Vagina (tissue), 2 donors: ENCODE measurements around the gene PTPRN.

Experiments
- CTCF ChIP-seq, 3 experiments: fragments of 450-650 bp in 2 of 3; fragments of 200-600 bp in 1 of 3; sonication (generic) in 1 of 3; IDR thresholded peaks; one replicate each; pipeline ENCODE4 v1.5.1; 2017 to 2019; ENCODE audit warnings: antibody characterized with exemption in 3 of 3, mild to moderate bottlenecking in 2 of 3, moderate library complexity in 2 of 3
- POLR2AphosphoS5 ChIP-seq, 2 donors: sonication (generic); formaldehyde crosslinking; IDR thresholded peaks; one replicate each; pipeline ENCODE4 v1.9.0; 2017; ENCODE audit warnings: antibody characterized with exemption in 2 of 2, mild to moderate bottlenecking in 2 of 2, low read depth in 1 of 2; ENCODE audit not compliant: insufficient read depth in 1 of 2

- TF ChIP-seq CTCF (IDR thresholded peaks at IDR 0.05): no peak
- peak; percentile 51 to 63 for TF ChIP-seq POLR2AphosphoS5 (IDR thresholded peaks at IDR 0.05; ENCODE audit: insufficient read depth in 1 of 2, low read depth in 1 of 2)
These were observed 59.8 kb downstream of the PTPRN start for GRCh38 chr2:219249203-219249980.
